ENCODE results near the gene ZNF133. TPM values are rescaled to one million over a fixed set of nuclear protein-coding genes. Genes with fewer than 3 reads are reported as not detected.

The ZNF133 gene
- 10.4 to 12.8 TPM (median 11.0 TPM) in 5 replicates for total RNA-seq (2022; extraction: Qiagen RNA extraction)

GRCh38 chr20:18287915-18288748 is at the start of gene ZNF133:
Gene ZNF133 (plus strand): TSS chr20:18288527. CDS start chr20:18305687, 17,160 bp downstream.

Other genes with a start within 250 kb of the ZNF133 start
- 0.21 to 0.46 TPM (median 0.38 TPM) in 5 replicates for gene OVOL2, start 230.6 kb upstream of the ZNF133 start, total RNA-seq (2022; extraction: Qiagen RNA extraction)
- 9.0 to 10.8 TPM (median 10.5 TPM) in 5 replicates for gene KAT14, start 150.7 kb upstream of the ZNF133 start, total RNA-seq (2022; extraction: Qiagen RNA extraction)
- 21.9 to 27.3 TPM (median 24.8 TPM) in 5 replicates for gene PET117, start 150.7 kb upstream of the ZNF133 start, total RNA-seq (2022; extraction: Qiagen RNA extraction)
- 2.1 to 2.5 TPM (median 2.3 TPM) in 5 replicates for gene DZANK1, start 178.5 kb downstream of the ZNF133 start, total RNA-seq (2022; extraction: Qiagen RNA extraction)
- 14.0 to 25.0 TPM (median 14.3 TPM) in 5 replicates for gene POLR3F, start 178.9 kb downstream of the ZNF133 start, total RNA-seq (2022; extraction: Qiagen RNA extraction)
- 12.0 to 13.9 TPM (median 12.8 TPM) in 5 replicates for gene RBBP9, start 208.7 kb downstream of the ZNF133 start, total RNA-seq (2022; extraction: Qiagen RNA extraction)
- gene SEC23B, start 219.4 kb downstream of the ZNF133 start, total RNA-seq (2022; extraction: Qiagen RNA extraction), result 49.5 to 56.0 TPM (median 51.0 TPM) in 5 replicates

Data from A549 treated with AZD2906 at 1 μM for 4 hours (cell line).